ENCODE results near the gene TPRG1.

DNA sequence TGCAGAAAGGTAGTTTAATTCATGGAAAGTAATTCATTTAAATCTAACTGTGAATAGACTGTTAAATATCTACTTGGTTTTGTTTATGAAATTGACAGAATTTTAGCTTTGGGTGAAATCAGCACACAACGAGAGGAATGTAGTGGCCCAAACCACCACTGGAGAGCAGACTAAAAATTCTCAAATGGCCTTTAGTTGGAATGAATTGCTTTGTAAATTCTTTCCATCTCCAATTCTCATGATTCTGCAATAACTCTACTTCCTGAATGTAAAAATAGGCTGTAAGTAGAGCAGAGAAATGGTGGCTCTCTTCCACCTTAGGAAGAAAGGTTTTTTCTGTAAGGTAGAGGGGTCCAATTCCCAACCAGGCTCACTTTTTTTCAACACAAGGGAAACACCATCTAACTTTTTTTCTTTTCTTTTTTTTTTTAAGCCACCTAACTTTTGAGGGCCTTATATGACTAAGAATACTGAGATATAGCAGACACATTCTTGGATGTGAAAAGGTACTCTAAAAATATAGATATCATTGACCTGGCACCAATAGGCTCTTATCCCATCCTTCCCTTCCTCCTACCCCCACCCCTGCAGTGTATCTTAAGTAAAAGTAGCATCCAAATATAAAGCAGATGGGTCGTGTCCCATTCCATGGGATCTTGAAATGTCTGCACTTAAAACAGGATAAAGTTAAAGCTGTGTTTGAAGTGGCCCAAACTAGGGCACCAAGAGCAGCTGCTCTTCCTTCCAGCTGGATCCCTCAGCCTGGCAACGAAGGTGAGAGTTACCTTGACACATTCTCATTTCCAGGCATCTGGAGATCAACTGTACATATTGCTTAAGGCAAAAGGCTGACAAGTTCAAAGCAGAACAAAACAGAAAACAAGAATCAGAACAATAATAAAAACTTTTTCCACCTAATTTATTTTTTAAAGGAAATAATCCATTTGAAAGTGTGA lies 194.1 kb downstream of the TPRG1 start:
- TF ChIP-seq, protein P1, sequence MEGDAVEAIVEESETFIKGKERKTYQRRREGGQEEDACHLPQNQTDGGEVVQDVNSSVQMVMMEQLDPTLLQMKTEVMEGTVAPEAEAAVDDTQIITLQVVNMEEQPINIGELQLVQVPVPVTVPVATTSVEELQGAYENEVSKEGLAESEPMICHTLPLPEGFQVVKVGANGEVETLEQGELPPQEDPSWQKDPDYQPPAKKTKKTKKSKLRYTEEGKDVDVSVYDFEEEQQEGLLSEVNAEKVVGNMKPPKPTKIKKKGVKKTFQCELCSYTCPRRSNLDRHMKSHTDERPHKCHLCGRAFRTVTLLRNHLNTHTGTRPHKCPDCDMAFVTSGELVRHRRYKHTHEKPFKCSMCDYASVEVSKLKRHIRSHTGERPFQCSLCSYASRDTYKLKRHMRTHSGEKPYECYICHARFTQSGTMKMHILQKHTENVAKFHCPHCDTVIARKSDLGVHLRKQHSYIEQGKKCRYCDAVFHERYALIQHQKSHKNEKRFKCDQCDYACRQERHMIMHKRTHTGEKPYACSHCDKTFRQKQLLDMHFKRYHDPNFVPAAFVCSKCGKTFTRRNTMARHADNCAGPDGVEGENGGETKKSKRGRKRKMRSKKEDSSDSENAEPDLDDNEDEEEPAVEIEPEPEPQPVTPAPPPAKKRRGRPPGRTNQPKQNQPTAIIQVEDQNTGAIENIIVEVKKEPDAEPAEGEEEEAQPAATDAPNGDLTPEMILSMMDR (optimal IDR thresholded peaks at IDR 0.05 in 1 of 3, IDR thresholded peaks at IDR 0.05 in 1 of 3, conservative IDR thresholded peaks at IDR 0.05 in 1 of 3; ENCODE audit: extremely low read depth in 1 of 3, insufficient read depth in 2 of 3, low read length in 3 of 3): no peak
- no peak for TF ChIP-seq EZH2 (IDR thresholded peaks at IDR 0.05; ENCODE audit: low read length)
